Activated CD8-positive, alpha-beta memory T cell treated with anti-CD3 and anti-CD28 coated beads, Interleukin-2, amount 50 U/mL, for 48 hours (primary cell): ENCODE data around the gene AGL.
"Not testable (repeated sequence)": the region's sequence is repeated elsewhere in the genome, so short reads cannot be mapped to it uniquely, and the experiment has no call there.

Experiments
- DNase-seq: peaks from one replicate; pipeline ENCODE4 v3.0.0-alpha.2; 2020

The AGL gene

DNA sequence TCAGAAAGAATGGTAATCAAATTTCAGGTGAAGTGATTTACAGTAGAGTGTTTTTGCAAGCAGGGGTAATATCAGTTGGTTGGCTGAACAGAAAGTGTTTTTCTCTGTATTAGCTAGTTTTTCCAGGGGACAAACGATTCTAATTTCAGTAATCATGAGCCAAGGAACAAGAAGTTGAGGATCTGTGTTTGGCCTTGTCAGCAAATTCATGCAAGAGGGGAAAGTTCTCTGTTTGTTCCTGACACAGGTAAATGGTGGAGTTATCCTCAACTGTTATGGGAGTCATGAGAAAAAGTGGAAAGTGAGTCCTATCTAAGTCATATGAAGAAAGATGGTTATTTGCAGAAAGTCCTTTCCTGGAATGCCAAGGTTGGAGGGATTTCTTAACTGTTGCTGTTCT, 95.0 kb downstream of the AGL start:
- DNase-seq: no peak

DNA sequence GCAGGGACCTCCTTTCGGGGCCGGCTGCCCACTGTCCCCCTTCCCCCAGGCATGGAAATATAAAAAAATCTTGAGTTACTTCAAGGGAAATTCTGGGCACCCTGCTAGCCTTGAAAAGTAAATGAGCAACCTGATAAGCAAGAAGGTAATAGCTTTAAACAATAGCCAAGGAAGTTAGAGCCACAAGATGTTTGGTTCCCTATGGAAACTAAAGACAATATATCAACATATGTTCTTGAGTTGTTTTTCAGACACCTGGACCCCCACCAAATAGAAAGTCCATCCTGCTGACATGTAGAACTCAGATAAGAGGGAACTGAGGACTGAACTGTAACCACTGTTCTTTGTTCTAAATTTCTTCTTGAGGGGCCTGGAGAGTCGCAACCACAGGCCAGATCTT, 100.3 kb downstream of the AGL start:
- no peak for DNase-seq

DNA sequence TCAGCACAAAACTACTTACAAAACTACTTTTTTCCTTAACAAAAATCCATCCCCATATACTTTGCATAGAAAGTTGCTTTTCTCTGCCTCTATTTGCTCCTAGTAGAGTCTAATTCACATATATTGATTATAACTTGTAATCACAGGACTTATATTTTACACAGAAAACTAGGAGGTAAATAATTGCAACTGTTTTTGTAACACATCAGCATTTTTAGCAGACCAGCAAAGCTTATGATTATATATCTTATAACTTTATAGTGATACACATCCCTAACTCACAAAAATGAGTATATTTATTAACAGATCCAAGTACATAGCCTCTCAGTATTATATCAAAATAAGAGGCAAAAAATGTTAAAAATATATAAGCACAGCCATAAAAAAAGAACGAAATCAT, 102.4 kb downstream of the AGL start:
- DNase-seq: no peak

DNA sequence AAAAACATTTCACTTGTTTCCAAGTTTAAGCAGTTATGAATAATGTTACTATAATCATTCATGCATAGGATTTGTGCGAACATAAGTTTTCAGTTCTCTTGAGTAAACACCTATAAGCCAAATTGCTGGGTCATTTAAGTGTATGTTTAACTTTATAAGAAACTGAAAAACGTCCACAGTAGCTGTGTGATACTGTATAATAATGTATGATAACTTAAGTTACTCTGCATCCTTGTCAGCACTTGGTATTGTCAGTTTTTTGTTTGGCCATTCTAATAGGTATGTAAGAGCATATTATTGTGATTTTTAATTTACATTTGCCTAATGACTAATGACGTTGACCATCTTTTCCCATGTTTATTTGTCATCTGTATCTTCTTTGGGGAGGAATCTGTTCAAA, 105.2 kb downstream of the AGL start:
- DNase-seq: no peak

DNA sequence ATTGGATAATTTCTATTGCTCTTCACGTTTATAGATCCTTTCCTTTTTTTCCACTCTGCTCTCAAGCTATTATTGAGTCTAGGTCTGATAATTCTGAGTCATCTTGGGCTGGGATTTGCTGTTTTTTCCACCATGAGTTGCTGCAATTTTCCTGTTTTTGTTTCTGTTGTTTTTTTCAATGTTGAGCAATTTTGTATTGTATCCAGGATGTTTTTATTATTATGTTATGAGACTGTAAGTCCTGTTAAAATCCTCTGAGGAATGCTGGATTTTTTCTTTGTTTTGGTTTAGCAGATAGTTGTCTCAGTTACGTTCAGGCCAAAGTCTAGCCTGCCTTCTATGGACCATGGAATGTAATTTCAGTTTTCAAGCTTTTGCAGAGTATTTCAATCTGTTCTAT, 106.6 kb downstream of the AGL start:
- no peak for DNase-seq

DNA sequence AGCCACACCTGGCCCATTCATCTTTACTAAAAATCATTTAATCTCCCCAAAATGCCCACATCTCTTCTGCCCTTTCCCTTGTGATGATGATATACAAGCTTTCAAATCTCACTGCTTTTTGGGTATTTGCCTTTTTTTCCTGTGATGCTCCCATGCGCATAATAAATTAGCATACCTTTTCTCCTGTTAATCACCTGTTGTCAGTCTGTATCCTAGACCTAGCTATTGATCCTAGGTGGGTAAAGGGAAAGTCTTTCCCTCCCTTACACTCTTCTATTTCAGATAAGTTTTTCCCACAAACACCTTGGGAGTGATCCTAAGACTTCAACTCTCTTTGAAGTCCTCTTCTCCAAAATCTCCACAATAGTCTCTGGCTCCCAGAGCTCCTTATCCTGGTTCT, 107.7 kb downstream of the AGL start:
- DNase-seq: no peak

DNA sequence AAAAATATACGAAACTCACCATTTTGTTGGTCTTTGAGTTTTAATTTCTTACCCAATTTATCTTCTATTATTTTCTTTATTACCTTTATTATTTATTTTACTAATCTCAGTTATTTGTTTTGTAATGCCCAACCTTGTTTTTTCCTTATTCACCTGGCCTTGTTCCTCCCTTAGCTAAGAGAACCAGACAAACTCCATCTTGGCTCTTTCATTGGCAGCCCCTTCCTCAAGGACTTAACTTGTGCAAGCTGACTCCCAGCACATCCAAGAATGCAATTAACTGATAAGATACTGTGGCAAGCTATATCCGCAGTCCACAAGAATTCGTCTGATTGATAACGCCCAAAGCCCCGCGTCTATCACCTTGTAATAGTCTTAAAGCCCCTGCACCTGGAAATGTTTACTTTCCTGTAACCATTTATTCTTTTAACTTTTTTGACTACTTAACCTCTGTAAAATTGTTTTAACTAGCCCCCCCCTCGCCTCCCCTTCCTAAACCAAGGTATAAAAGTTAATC, 109.1 kb downstream of the AGL start:
- DNase-seq: not testable (repeated sequence)

DNA sequence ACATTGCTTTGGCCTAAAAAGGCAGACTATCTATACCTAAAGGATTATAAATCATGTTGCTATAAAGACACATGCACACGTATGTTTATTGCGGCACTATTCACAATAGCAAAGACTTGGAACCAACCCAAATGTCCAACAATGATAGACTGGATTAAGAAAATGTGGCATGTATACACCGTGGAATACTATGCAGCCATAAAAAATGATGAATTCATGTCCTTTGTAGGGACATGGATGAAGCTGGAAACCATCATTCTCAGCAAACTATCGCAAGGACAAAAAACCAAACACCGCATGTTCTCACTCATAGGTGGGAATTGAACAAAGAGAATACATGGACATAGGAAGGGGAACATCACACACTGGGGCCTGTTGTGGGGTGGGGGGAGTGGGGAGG, 110.1 kb downstream of the AGL start:
- not testable (repeated sequence) for DNase-seq

DNA sequence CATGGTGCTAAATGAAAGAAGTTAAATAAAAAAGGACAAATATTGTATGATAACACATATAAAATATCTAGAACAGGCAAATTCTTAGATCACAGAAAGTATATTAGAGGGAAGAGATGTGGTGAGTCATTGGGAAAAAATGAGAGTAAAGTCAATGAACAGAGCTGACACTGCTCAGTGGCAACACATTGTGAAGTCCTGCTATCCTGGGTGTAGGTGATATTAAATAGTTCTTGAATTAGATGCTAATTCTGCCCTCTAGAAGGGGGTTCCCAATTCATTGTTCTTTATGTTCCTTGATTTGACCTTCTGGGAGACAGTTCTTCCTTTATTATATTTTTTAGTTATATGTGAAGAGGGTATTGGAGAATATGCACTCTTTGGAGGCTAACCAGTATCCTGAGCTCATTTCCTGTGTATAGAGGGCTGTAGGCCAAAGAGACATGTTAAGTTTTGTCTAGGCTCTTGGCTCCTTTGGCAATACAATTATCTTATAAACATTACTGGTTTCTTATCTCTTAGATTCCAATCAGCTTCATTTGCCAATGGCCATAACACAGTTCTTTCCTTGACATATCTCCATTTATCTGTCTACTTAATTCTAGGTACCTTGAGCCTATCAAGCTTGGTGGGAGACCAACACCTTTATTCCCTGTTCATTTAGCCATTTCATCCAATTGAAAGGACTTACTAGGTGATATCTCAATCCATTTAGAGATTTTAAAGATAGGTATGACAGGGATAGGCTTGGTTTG, 113.1 kb downstream of the AGL start:
- DNase-seq: no peak

DNA sequence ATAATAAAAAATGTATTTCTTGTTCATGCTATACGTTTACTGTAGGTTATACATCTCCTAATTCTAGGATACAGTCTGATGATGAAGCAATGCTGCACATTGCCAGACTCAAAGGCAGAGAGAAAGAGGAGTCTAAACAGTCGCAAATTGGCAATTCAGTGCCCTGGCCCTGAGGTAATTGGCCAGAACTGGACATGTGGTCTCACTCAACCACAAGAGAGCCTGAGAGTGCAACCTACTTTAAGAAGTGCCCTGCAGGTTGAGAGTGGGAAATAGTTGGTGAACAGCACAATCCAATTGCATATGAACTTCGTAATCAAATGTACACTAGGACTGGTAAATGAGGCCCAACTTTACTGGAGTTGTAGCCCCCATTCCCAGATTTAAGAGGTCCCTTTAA, 114.6 kb downstream of the AGL start:
- no peak for DNase-seq

DNA sequence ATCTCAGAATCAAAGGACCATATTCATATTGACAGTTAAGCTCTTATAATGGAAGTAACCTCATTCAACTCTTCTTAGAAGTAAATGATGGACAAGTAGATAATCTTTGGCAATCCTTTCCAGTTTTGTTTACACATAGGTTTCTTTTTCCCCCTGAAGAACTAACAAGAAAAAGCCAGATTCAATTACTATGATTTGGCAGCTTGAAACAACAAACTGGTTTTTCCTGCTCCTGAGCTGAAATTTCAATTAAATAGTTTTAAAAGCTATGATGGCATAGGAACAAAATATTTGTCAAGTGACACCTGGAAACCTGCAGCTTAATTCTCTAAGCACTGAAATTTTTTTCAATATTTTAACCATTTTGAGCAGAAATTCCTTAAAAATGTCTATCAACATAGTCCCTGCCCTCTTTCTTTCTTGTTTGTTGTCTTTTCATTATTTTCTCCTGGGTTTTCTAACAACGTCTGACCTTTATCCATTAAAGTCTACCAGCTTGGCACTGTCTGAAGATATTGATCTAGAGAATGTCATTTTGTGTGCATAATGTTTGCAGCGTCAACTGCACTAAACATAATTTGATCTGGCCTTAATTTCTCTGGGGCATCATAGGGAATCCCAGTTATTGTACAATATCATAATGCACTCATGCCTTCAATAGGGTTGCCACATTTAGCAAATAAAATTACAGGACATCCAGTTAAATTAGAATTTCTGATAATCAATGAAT, 115.7 kb downstream of the AGL start:
- no peak for DNase-seq

DNA sequence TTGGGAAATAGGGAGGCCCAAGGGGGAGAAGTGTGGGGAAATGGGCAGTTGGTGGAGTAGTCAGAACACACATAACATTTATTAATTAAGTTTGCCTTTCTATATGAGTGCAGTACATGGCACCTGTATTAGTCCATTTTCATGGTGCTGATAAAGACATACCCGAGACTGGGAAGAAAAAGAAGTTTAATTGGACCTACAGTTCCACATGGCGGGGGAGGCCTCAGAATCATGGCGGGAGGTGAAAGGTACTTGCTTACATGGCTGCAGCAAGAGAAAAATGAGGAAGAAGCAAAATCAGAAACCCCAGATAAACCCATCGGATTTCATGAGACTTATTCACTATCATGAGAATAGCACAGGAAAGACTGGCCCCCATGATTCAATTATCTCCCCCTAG, 118.1 kb downstream of the AGL start:
- no peak for DNase-seq

DNA sequence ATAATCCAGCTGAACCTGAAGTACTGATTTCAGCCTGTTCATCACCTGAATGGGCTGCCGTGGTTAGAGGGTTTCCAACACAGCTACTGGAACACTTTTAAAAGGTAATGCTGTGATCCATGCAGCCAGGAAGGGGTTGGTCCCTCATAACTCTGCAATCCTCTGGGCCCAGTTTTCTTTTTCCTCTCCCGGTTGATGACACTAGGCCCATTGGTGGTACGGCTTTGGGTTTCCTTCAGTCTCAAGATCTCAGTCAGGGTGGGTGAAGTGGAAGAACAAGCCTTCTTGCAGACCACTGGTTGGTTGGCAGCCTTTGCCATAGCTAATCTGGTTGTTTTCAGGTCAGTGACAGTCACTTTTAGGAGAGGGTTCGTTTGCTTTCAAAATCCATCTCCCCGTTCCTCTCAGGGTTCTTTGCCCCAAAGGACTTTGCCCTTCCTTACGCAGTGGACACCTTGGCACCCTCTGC, 119.1 kb downstream of the AGL start:
- DNase-seq: peak; percentile 54

DNA sequence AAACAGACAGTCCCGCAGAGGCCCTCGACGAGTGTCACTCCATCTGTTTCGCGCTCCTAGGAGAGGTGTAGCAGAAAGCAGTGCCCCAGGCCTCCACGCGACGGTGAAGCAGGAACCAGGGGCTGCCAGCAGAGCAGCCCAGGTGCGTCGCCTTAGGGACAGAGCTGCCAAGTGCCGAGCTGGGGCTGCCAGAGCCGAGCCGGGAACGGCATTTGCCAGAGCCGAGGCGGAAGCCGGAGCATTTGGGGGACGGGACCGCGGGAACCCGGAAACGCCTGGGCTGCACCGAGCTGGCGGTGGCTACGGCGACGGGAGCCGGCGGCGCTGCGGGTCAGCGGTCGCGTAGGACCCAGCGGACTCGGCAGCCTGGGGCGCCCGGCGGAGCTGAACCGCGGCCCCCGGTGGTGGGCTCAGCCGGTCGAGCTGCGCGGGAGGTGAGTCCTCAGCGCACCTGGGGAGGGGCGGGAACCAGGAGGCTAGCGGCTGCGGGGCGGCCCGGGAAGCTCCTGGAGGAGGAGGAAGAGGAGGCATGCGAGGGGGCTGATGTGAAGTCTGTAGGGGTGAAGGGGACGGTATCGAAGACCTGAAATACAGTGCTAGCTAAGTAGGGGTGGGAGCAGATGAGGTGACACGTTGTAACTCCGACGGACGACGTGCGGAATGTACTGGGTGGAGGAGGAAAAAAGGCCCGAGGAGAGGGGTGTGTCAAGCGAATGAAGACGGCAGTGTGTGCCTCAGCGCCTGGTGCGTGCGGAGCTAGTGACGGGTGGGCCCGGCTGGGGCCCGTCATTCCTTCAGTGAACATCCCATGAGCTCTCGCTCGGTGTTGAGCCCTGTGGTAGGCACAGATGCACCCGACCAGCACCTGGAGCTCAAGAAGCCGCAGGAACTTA, 119.8 kb downstream of the AGL start, which contains the start of gene SLC35A3:
SLC35A3 (plus strand) TSS at position 268 of the 893 bp plus-strand sequence. CDS start 23,559 bp downstream, outside the sequence.
- DNase-seq: peak; percentile 91

DNA sequence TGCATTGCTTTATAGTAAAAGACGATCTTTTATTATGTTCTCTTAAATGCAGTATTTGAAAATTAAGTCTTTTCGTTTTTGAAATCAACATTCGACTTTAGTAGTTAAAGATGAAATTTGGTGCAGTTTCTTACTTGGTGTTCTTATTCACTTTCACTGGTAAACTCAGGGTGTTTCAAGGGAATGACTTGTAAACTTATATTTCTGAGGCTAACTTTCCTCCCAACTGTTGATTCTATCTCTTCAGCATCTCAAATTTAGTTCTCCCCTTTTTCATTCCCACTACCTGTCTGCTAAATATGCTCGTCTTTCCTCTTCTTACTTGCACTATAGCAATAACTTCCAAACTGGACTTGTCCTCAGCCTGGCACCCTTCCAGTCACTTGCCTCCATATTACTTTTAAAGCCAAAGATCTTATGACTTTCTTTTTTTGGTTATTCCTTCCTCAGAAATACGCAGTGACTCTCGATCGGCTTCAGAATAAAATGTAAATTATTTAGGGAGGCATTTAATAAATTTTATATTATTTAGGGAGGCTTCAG, 120.6 kb downstream of the AGL start:
- DNase-seq: no peak

DNA sequence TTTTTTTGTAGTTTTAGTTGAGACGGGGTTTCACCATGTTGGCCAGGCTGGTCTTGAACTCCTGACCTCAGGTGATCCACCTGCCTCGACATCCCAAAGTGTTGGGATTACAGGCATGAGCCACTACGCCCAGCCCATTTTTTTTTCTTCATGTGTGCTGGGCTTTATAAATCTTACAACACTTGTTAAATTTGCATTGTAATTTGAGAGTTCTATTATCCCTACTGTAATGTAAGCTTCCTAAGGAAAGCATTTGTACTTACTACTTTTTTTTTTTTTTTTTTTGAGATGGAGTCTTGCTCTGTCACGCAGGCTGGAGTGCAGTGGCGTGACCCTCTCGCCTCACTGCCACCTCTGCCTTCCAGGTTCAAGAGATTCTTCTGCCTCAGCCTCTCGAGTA, 121.9 kb downstream of the AGL start:
- DNase-seq: not testable (repeated sequence)
